HG03064 (cell line): ENCODE measurements around the gene CDK14.
"Not testable (repeated sequence)": the region's sequence is repeated elsewhere in the genome, so short reads cannot be mapped to it uniquely, and the experiment has no call there.

ENCODE experiments used
- ATAC-seq: cut with Tn5 transposase; IDR thresholded peaks from one replicate; pipeline ENCODE4 v1.9.1; 2021; ENCODE audit warnings: low read depth; ENCODE audit not compliant: unreplicated experiment

Gene CDK14

DNA sequence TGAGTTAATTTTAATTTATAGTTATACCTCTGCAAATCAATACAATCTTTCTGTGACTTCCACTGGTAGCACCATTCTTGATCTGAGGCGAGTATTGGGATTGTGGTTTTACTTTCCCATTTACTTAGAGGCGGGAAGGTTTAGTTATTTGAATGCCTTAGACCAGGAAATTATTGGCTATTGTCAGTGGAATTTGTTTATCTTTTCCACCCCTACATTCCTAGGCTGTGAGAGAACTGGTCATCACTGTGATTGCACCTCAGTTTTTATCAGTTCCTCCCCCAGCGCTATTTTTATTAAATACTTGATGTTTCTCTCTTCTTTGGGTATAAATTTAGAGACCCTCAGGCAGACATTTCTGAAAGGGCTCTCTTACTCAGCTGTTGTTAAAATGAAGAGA, 29.9 kb downstream of the CDK14 start:
- no peak for ATAC-seq

DNA sequence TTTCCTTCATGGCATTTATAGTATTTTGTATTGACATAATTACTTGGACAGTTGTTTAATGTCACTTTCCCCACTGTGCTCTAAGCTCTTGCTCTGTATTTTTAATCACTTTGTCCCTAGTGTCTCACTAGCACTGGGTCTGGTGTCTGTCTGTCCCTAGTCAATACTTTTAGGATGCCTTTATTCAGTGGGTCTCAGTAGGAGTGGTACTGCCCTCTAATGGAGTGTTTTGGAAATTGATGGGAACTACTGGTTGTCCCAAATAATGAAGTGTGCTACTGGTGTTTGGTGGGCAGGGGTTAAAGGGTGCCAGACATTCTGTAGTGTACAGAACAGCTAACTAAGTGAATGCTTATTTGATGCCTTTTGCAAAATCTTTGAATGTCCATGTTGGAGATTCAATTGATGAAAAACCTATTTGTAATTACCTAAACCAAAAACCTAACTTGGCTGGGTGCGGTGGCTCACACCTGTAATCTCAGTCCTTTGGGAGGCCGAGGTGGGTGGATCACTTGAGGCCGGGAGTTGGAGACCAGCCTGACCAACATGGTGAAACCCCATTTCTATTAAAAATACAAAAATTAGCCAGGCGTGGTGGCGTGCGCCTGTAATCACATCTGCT, 33.3 kb downstream of the CDK14 start:
- ATAC-seq, result no peak

GRCh38 chr7:90631502-90631901, 35.4 kb downstream of the CDK14 start:
- ATAC-seq, result peak; percentile 70

- not testable (repeated sequence) for ATAC-seq
Observed at GRCh38 chr7:90639683-90640082, 43.6 kb downstream of the CDK14 start.

GRCh38 chr7:90642978-90643377, 46.9 kb downstream of the CDK14 start:
- ATAC-seq, result no peak

DNA sequence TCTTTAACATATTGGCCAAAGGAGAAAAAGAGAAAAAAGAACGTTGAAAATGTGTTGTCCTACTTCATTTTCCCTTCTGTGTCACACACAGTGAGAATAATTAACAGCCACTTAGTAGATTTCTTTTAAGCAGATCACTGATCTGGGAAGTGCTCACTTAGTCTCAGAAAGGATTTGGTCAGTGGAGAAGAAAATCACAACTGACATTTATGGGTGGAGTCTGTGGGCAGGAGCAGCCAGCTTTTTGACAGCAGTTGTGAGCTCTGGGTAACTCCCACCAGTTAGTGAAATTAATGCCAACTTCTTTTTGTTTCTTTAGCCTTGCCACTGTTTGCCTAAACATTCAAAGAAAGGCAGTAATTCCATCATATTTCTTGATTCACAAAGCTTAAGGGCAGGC, 49.7 kb downstream of the CDK14 start:
- no peak for ATAC-seq

- ATAC-seq, result no peak
Observed at GRCh38 chr7:90648107-90648506, 52.0 kb downstream of the CDK14 start.

DNA sequence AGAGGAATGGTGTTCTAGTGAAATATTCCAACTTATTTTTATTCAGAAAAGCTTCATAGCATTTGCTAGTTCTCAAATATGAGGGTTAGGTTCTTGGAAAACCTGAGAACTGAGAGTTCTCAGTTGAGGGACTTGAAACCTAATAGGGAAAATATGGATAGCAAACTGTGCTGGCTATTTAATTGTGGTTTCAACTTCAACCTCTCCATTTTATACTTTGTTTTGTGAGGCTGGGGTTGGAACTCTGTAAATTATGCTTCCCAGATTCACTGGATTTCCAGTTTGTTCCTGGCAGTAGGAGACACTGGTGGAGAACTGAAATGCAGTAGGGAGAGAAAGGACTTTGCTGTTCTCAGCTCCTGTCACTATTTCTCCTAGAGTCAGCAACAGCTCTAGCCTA, 52.7 kb downstream of the CDK14 start:
- no peak for ATAC-seq

DNA sequence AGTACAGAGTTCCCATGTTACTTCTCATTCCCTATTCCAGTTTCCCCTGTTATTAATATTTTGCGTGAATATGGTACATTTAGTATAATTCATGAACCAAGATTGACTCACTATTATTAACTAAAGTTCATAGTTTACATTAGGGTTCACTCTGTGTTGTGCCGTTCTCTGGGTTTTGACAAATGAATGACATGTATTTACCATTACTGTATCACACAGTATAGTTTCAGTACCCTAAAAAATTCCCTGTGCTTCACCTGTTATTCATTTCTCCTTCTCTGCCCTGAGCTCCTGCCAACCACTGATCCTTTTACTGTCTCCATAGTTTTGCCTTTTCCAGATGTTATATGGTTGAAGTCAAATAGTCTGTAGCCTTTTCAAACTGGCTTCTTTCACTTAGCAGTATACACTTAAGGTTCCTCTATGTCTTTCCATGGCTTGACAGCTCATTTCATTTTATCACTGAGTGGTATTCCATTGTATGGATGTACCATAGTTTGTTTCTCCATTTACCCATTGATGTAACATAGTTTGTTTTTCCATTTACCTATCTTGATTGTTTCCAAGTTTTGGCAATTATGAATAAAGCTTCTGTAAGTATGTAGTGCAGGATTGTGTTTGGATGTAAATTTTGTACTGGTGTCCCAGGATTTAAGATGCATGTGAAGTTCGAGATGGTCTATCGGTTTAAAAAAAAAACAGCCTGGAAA, 58.8 kb downstream of the CDK14 start:
- no peak for ATAC-seq

- ATAC-seq, result no peak
Observed at GRCh38 chr7:90655566-90655965, 59.4 kb downstream of the CDK14 start.

GRCh38 chr7:90657481-90657880, 61.4 kb downstream of the CDK14 start:
- ATAC-seq, result no peak

GRCh38 chr7:90660100-90660499, 64.0 kb downstream of the CDK14 start:
- ATAC-seq, result no peak

- peak; percentile 69 for ATAC-seq
Observed at GRCh38 chr7:90660819-90661218, 64.7 kb downstream of the CDK14 start.

DNA sequence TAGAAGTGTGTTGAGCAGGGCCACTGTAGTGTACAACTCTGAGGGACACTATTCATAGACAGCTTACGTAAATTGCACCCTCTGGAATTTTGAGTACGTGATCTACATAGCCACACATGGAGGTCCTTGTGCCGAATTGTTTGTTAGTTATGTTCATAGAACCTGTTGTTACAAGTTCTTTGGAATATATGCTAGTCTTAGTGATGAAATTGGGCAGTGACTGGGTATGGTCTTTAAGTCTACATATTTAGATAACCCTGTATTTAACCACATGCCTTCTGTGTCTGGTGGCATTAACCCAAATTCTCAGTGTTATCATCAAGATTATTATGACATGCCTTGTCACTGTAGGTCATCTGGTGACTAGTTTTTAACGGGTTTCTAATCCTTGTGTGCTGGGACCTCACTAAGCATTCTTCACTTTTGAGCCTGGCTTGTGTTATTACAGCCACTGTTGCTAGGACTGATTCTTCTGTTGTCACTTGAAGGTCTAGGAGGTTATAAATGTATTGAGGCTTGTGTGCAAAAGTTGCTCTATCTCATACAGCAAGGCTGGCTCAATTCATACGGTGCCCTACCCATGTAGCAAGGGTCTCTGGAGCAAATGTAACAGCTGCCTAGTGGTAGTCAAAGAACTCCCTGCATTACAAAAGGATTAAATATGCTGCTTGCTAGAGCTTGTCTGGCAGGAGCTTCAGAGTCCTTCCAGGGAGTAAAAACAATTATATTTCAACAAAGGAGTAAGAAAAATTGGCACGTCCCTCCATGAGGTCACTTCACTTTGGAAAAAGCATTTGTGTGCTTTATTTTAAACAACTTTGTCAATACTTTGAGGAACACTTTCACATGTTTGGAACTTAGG, 65.4 kb downstream of the CDK14 start:
- ATAC-seq, result peak; percentile 21

DNA sequence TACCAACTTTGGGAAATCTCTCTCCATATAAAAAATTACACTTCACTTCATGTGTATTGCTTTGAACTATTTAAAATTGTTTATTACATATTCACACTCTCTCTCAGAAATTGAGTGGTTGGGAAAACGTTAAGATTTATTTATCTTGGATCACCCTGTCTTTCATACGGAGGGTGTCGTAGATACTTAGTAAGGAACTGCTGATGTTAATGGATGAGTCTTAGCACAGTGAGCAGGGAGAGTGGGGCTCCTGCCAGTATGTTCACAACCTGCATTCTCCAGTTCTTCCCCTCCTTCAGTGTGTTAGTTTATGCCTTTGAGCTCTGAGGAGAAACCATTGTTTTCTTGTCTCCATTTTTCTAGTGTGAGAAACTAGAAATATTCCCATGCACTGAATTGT, 67.1 kb downstream of the CDK14 start:
- no peak for ATAC-seq

GRCh38 chr7:90666186-90666585, 70.1 kb downstream of the CDK14 start:
- no peak for ATAC-seq

- ATAC-seq, result no peak
Observed at GRCh38 chr7:90668992-90669391, 72.9 kb downstream of the CDK14 start.

DNA sequence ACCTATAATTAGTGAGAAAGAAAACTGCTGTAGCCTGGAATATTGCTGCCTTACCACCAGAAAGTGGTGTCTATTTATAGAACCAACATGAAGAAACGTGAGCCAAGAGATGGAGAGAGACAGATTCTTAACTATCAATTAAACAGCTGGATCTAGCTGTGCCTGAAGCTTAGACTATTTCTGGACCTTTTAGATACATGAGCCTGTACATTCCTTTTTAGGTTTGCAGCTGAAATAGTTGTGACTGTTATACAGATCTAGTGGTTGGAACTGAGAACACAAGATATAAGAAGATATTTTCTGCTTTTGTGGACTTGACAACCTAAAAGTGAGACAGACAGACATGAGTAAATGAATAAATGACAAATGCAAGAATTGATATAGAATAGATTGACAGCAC, 73.4 kb downstream of the CDK14 start:
- ATAC-seq, result peak; percentile 61

DNA sequence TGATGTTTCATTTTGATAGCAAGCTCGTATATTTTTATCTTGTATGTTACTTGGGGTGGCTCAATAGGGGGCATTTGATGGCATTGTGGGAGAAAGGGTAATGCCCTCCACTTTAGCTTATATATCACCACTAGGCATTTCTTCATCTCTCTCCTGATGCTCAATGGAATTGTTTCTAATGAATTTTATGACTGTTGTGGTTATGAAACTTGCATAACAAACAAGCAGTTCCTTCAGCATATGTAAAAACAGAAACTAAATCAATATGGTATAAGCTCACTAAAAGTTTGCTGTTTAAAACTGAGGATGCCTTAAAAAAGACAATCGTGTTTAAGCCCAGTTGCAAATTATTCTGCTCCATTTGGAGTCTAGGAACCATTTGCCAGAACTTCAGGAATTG, 75.5 kb downstream of the CDK14 start:
- ATAC-seq, result no peak

GRCh38 chr7:90672210-90672609, 76.1 kb downstream of the CDK14 start:
- no peak for ATAC-seq

DNA sequence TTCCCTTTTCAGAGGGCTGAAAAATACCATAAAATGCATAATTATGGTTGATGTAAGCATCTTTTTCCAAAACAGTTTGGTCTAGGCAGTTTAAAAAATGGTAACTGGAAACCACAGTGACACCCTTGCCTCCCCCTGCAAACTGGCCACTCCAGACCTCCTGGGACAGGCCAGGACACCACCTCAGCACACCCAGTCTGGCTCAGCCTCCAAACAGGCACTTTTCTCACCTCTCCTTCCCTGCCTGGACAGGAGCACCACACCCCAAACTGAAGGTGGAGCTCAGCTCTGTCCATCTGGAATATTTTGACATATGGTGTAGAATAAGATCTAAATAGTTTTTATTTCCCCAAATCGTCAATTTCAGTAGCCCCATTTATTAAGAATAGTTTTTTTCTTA, 78.5 kb downstream of the CDK14 start:
- ATAC-seq, result no peak

- ATAC-seq, result no peak
Observed at GRCh38 chr7:90675982-90676381, 79.9 kb downstream of the CDK14 start.
